Prostate gland (tissue), 2 donors: ENCODE results near the gene PRDM16.

Experiments
- CTCF ChIP-seq, 4 experiments: fragments of 200-600 bp in 2 of 4; fragments of 450-650 bp in 2 of 4; sonication (generic) in 2 of 4; IDR thresholded peaks; 1 replicate in 3 of 4; 2 replicates in 1 of 4; pipeline ENCODE4 v1.5.1; 2016 to 2019; ENCODE audit warnings: antibody characterized with exemption in 4 of 4, mild to moderate bottlenecking in 2 of 4, moderate library complexity in 2 of 4
- POLR2A ChIP-seq: fragments of 450-650 bp; IDR thresholded peaks from one replicate; pipeline ENCODE4 v1.6.1; 2016; ENCODE audit warnings: antibody characterized with exemption, mild to moderate bottlenecking

DNA sequence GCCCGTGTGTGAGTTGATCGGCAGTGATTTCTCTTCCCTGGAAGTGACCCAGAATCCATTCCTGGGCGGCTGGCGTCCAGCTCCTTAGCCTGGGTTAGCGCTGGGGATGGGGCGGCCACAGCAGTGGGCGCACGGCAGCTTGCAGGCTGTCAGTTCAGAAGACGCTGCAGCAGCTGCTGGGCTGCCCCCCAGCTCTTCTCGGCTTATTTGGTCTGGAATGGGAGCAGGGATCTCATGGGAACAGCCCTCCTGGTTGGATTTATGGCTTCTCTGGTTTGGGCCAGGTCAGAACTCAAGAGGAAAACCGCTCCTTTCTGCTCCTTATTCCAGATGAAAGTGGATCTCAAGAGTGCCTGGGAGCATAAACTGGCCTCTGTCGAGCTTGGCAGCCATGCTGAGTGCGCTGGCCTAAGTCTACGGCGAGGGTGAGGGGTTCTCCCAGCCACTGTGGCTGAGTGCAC lies 148.2 kb downstream of the PRDM16 start:
- TF ChIP-seq CTCF (IDR thresholded peaks at IDR 0.05) = no peak
- no peak for TF ChIP-seq POLR2A
